Panc1 (cell line): ENCODE data around the gene RPS14.

Experiments used
- CTCF ChIP-seq: fragments of 450-650 bp; IDR thresholded peaks from 2 replicates; pipeline ENCODE4 v1.5.1; 2017; ENCODE audit warnings: mild to moderate bottlenecking
- POLR2AphosphoS5 ChIP-seq: IDR thresholded peaks from 2 replicates; pipeline ENCODE4 v1.6.1; 2012; ENCODE audit warnings: mild to moderate bottlenecking, low read depth, low read length, moderate library complexity
- REST ChIP-seq, 2 experiments: IDR thresholded peaks; 2 replicates each; pipeline ENCODE4 v1.6.1; 2011 to 2012; ENCODE audit warnings: low read depth in 2 of 2, control low read depth in 1 of 2, low read length in 1 of 2, mild to moderate bottlenecking in 1 of 2, moderate library complexity in 1 of 2; ENCODE audit not compliant: insufficient read depth in 1 of 2
- SIN3A ChIP-seq: IDR thresholded peaks from 2 replicates; pipeline ENCODE4 v1.6.1; 2012; ENCODE audit warnings: low read depth, mild to moderate bottlenecking, low read length, moderate library complexity, borderline replicate concordance; ENCODE audit not compliant: insufficient read depth

GRCh38 chr5:150498501-150498900, 49.0 kb upstream of the RPS14 start:
- no peak for TF ChIP-seq SIN3A
- TF ChIP-seq REST (IDR thresholded peaks at IDR 0.05; ENCODE audit: insufficient read depth in 1 of 2, low read depth in 2 of 2, low read length in 1 of 2): no peak
- no peak for TF ChIP-seq POLR2AphosphoS5
- TF ChIP-seq CTCF: no peak
